GM21717 (cell line): ENCODE data around the gene PAX1.

ENCODE experiments used
- ATAC-seq: cut with Tn5 transposase; IDR thresholded peaks from one replicate; pipeline ENCODE4 v1.9.1; 2021; ENCODE audit warnings: mild to moderate bottlenecking, moderate library complexity; ENCODE audit not compliant: unreplicated experiment

Gene PAX1

GRCh38 chr20:21725892-21726291 is 20.4 kb downstream of the PAX1 start:
- ATAC-seq: no peak

- no peak for ATAC-seq
Observed at GRCh38 chr20:21729316-21729715, 23.9 kb downstream of the PAX1 start.

- ATAC-seq: no peak
Observed at GRCh38 chr20:21739161-21739560, 33.7 kb downstream of the PAX1 start.

GRCh38 chr20:21739682-21740081 is 34.2 kb downstream of the PAX1 start:
- ATAC-seq: no peak

GRCh38 chr20:21741266-21741665 is 35.8 kb downstream of the PAX1 start:
- no peak for ATAC-seq

GRCh38 chr20:21762646-21763045 is 57.2 kb downstream of the PAX1 start:
- no peak for ATAC-seq

- ATAC-seq: no peak
Observed at GRCh38 chr20:21767200-21767738, 61.8 kb downstream of the PAX1 start.

GRCh38 chr20:21767739-21768223 is 62.3 kb downstream of the PAX1 start:
- no peak for ATAC-seq
